NCI-H526 treated with DMSO at 0.1 percent for 48 hours (cell line): ENCODE data around the gene SLC6A7.
"Not testable (repeated sequence)": the region's sequence is repeated elsewhere in the genome, so short reads cannot be mapped to it uniquely, and the experiment has no call there.

Experiments used
- DNase-seq: peaks from one replicate; lab custom pipeline; 2025; lab: John Stamatoyannopoulos, UW

The SLC6A7 gene

GRCh38 chr5:150244209-150244608 lies 54.3 kb downstream of the SLC6A7 start:
- DNase-seq: no peak

GRCh38 chr5:150245111-150245789 lies 55.4 kb downstream of the SLC6A7 start:
- DNase-seq: no peak

GRCh38 chr5:150245808-150246207 lies 55.9 kb downstream of the SLC6A7 start:
- DNase-seq: no peak

- no peak for DNase-seq
Measured at GRCh38 chr5:150246429-150246828, 56.6 kb downstream of the SLC6A7 start.

GRCh38 chr5:150246835-150247234 lies 57.0 kb downstream of the SLC6A7 start:
- DNase-seq: no peak

- DNase-seq: no peak
Measured at GRCh38 chr5:150247726-150248125, 57.9 kb downstream of the SLC6A7 start.

- not testable (repeated sequence) for DNase-seq
Measured at GRCh38 chr5:150248493-150248892, 58.6 kb downstream of the SLC6A7 start.

- DNase-seq: no peak
Measured at GRCh38 chr5:150248946-150249345, 59.1 kb downstream of the SLC6A7 start.

- DNase-seq: no peak
Measured at GRCh38 chr5:150249744-150250143, 59.9 kb downstream of the SLC6A7 start.

GRCh38 chr5:150251504-150251903 lies 61.6 kb downstream of the SLC6A7 start:
- no peak for DNase-seq

- no peak for DNase-seq
Measured at GRCh38 chr5:150252489-150252888, 62.6 kb downstream of the SLC6A7 start.

GRCh38 chr5:150253416-150254208 lies 63.8 kb downstream of the SLC6A7 start:
- no peak for DNase-seq

GRCh38 chr5:150254363-150254762 lies 64.5 kb downstream of the SLC6A7 start:
- no peak for DNase-seq

- DNase-seq: no peak
Measured at GRCh38 chr5:150254774-150255173, 64.9 kb downstream of the SLC6A7 start.

- DNase-seq: no peak
Measured at GRCh38 chr5:150255659-150256409, 66.0 kb downstream of the SLC6A7 start.

- DNase-seq: no peak
Measured at GRCh38 chr5:150256410-150257064, 66.7 kb downstream of the SLC6A7 start.

- DNase-seq: no peak
Measured at GRCh38 chr5:150257424-150257823, 67.6 kb downstream of the SLC6A7 start.

- DNase-seq: no peak
Measured at GRCh38 chr5:150258130-150258529, 68.3 kb downstream of the SLC6A7 start.
